Lung microvascular endothelial cell (primary cell): ENCODE results near the gene GPR87. TPM values are rescaled to one million over a fixed set of nuclear protein-coding genes. Genes with fewer than 3 reads are reported as not detected.
A peak's percentile ranks its signal among the peaks of the same experiment; 100 is the strongest.

Source experiments
- DNase-seq, 2 donors: peaks; one replicate each; pipeline versions ENCODE4 v3.0.0 to v3.0.0-alpha.2; 2010; ENCODE audit warnings: low read depth in 2 of 2
- total RNA-seq: library from RNA; depleted of rRNA; stranded (reverse); fragments of >200 nt; gene quantifications from 2 replicates; pipeline ENCODE4 v1.2.1, GENCODE V29; 2014

Gene GPR87
- total RNA-seq, 1 donor from 2014 or later = not detected

- no peak for DNase-seq
Measured at GRCh38 chr3:151283387-151283786, 33.2 kb downstream of the GPR87 start.

GRCh38 chr3:151282921-151283320, 33.7 kb downstream of the GPR87 start:
- DNase-seq = peak; percentile 57 to 64

- no peak for DNase-seq
Measured at GRCh38 chr3:151281671-151282324, 34.8 kb downstream of the GPR87 start.

GRCh38 chr3:151278230-151278629, 38.4 kb downstream of the GPR87 start, which contains the start of gene P2RY14:
Gene P2RY14, minus strand, starts transcription at chr3:151278542. Its CDS starts 64,226 bp downstream, at chr3:151214316.
- no peak for DNase-seq

GRCh38 chr3:151276687-151277042, 40.0 kb downstream of the GPR87 start:
- no peak for DNase-seq

GRCh38 chr3:151276038-151276686, 40.5 kb downstream of the GPR87 start:
- no peak for DNase-seq

- DNase-seq = no peak
Measured at GRCh38 chr3:151275091-151275490, 41.5 kb downstream of the GPR87 start.

- DNase-seq = no peak
Measured at GRCh38 chr3:151269631-151270030, 47.0 kb downstream of the GPR87 start.

- DNase-seq = no peak
Measured at GRCh38 chr3:151268267-151269235, 48.1 kb downstream of the GPR87 start.

GRCh38 chr3:151267066-151267465, 49.6 kb downstream of the GPR87 start:
- no peak for DNase-seq

- no peak for DNase-seq
Measured at GRCh38 chr3:151265866-151266265, 50.8 kb downstream of the GPR87 start.

GRCh38 chr3:151265166-151265565, 51.5 kb downstream of the GPR87 start:
- no peak for DNase-seq

- no peak for DNase-seq
Measured at GRCh38 chr3:151264605-151265004, 52.0 kb downstream of the GPR87 start.

- DNase-seq = no peak
Measured at GRCh38 chr3:151262871-151263525, 53.6 kb downstream of the GPR87 start.

GRCh38 chr3:151259664-151260063, 57.0 kb downstream of the GPR87 start:
- DNase-seq = no peak

- DNase-seq = no peak
Measured at GRCh38 chr3:151256749-151257148, 59.9 kb downstream of the GPR87 start.

GRCh38 chr3:151248772-151249337, 67.8 kb downstream of the GPR87 start:
- no peak for DNase-seq
